OCI-LY1 (cell line): Measurements from ENCODE around the gene CCDC187.

Experiments used
- H2AFZ ChIP-seq: fragments of 200-600 bp; sonication (generic), shearing (Covaris generic); 2 replicates; pipeline ENCODE4 v1.6.0; 2014; ENCODE audit warnings: antibody characterized with exemption, mild to moderate bottlenecking, low read length
- H3F3A ChIP-seq: fragments of 200-600 bp; sonication (generic), shearing (Covaris generic); 2 replicates; pipeline ENCODE4 v1.6.0; 2014; ENCODE audit warnings: mild to moderate bottlenecking, antibody characterized with exemption, low read length, moderate library complexity; ENCODE audit not compliant: insufficient read depth
- H3K27ac ChIP-seq: fragments of 200-600 bp; sonication (generic); 2 replicates; pipeline ENCODE4 v1.5.1; 2014; ENCODE audit warnings: low read length, mixed run types, mild to moderate bottlenecking, low read depth; ENCODE audit not compliant: poor library complexity, severe bottlenecking
- H3K27me3 ChIP-seq: fragments of 200-600 bp; sonication (generic); 2 replicates; pipeline ENCODE4 v1.6.0; 2014; ENCODE audit warnings: antibody characterized with exemption, mild to moderate bottlenecking, low read length, moderate library complexity; ENCODE audit not compliant: insufficient read depth
- H3K36me3 ChIP-seq: fragments of 200-600 bp; sonication (generic); 2 replicates; pipeline ENCODE4 v1.6.1; 2014; ENCODE audit warnings: mild to moderate bottlenecking, antibody characterized with exemption, low read length, moderate library complexity, mixed read lengths; ENCODE audit not compliant: insufficient read depth
- H3K4me1 ChIP-seq: fragments of 200-600 bp; sonication (generic); 2 replicates; pipeline ENCODE4 v1.5.1; 2014; ENCODE audit warnings: mild to moderate bottlenecking, low read length, moderate library complexity; ENCODE audit not compliant: insufficient read depth, severe bottlenecking
- H3K4me2 ChIP-seq: fragments of 200-600 bp; sonication (generic), shearing (Covaris generic); 2 replicates; pipeline ENCODE4 v1.6.1; 2014; ENCODE audit warnings: low read length
- H3K4me3 ChIP-seq: fragments of 200-600 bp; sonication (generic); 2 replicates; pipeline ENCODE4 v1.5.1; 2014; ENCODE audit warnings: low read length, low read depth, mild to moderate bottlenecking, mixed read lengths; ENCODE audit not compliant: poor library complexity, severe bottlenecking
- H3K79me2 ChIP-seq: fragments of 200-600 bp; shearing (Covaris generic); 2 replicates; pipeline ENCODE4 v1.6.1; 2016; ENCODE audit warnings: mixed run types, low read length, mixed read lengths; ENCODE audit not compliant: insufficient read depth
- H3K9ac ChIP-seq: fragments of 200-600 bp; sonication (generic), shearing (Covaris generic); 2 replicates; pipeline ENCODE4 v1.6.1; 2014; ENCODE audit warnings: mild to moderate bottlenecking, low read length, mixed read lengths
- H3K9me2 ChIP-seq: fragments of 200-600 bp; sonication (generic), shearing (Covaris generic); 2 replicates; pipeline ENCODE4 v1.6.1; 2014; ENCODE audit warnings: low read depth, mild to moderate bottlenecking, low read length, mixed read lengths
- H3K9me3 ChIP-seq: fragments of 200-600 bp; shearing (Covaris generic); 2 replicates; pipeline ENCODE4 v1.6.1; 2014; ENCODE audit warnings: low read length, mixed read lengths
- H4K20me1 ChIP-seq: fragments of 200-600 bp; sonication (generic), shearing (Covaris generic); 2 replicates; pipeline ENCODE4 v1.6.0; 2016; ENCODE audit warnings: mild to moderate bottlenecking, low read length; ENCODE audit not compliant: insufficient read depth
- EZH2 ChIP-seq: fragments of 200-600 bp; sonication (generic), shearing (Covaris generic); IDR thresholded peaks from 2 replicates; pipeline ENCODE4 v1.8.0; 2017; ENCODE audit warnings: borderline replicate concordance, mixed run types, mild to moderate bottlenecking, antibody characterized with exemption, low read length, moderate library complexity, mixed read lengths
- TF ChIP-seq, protein P1 (sequence below): fragments of 200-600 bp; sonication (generic), shearing (Covaris generic); IDR thresholded peaks from 2 replicates; pipeline ENCODE4 v1.5.1; 2017; ENCODE audit warnings: mild to moderate bottlenecking, antibody characterized with exemption, low read length, moderate library complexity, mixed read lengths

Gene CCDC187

DNA sequence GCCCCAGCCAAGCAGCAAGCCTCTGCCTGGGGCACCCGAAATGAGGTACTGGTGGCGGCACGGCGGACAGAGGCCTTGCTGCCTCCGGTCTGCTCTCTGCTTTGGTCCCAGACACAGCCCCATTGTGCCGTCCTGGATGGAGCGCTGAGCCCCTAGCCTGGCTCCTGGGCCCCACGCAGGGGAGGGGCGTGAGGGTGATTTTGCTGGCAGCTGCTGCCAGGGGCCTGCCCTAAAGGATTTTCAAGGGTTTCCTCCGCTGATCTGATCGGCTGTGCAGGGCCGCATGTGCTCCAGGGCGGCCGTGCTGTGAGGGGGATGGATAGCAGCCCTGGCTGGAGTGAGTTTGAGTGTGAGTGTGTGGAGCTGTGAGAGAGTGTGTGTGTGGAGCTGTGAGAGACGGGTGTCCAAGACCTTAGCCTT lies 24.7 kb upstream of the CCDC187 start:
- no peaks in the 10 kb centered on the region for H4K20me1 ChIP-seq
- H3K9me2 ChIP-seq: no peaks in the 10 kb centered on the region
- H2AFZ ChIP-seq: no peak overlapping the region
- no peak overlapping the region for H3K27ac ChIP-seq
- H3K9me3 ChIP-seq: no peaks in the 10 kb centered on the region
- no peaks in the 10 kb centered on the region for H3K79me2 ChIP-seq
- no peaks in the 10 kb centered on the region for H3F3A ChIP-seq
- no peak for TF ChIP-seq EZH2
- TF ChIP-seq, protein P1, sequence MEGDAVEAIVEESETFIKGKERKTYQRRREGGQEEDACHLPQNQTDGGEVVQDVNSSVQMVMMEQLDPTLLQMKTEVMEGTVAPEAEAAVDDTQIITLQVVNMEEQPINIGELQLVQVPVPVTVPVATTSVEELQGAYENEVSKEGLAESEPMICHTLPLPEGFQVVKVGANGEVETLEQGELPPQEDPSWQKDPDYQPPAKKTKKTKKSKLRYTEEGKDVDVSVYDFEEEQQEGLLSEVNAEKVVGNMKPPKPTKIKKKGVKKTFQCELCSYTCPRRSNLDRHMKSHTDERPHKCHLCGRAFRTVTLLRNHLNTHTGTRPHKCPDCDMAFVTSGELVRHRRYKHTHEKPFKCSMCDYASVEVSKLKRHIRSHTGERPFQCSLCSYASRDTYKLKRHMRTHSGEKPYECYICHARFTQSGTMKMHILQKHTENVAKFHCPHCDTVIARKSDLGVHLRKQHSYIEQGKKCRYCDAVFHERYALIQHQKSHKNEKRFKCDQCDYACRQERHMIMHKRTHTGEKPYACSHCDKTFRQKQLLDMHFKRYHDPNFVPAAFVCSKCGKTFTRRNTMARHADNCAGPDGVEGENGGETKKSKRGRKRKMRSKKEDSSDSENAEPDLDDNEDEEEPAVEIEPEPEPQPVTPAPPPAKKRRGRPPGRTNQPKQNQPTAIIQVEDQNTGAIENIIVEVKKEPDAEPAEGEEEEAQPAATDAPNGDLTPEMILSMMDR: no peak
- no peaks in the 10 kb centered on the region for H3K36me3 ChIP-seq
- H3K27me3 ChIP-seq: no peaks in the 10 kb centered on the region; the same call in 1 of the 2 replicates
- no peak overlapping the region for H3K4me3 ChIP-seq
- H3K9ac ChIP-seq: no peak overlapping the region
- H3K4me1 ChIP-seq: no peaks in the 10 kb centered on the region
- H3K4me2 ChIP-seq: no peak overlapping the region

GRCh38 chr9:136328011-136328621 lies 24.2 kb upstream of the CCDC187 start:
- Histone ChIP-seq H3K27me3 (no peaks in the 10 kb centered on the region; the same call in 1 of the 2 replicates), H3K36me3 (no peaks in the 10 kb centered on the region), H3K4me2 (no peak overlapping the region), H4K20me1 (no peaks in the 10 kb centered on the region), H2AFZ (no peak overlapping the region), H3K4me3 (no peak overlapping the region), H3K27ac (no peak overlapping the region), H3K79me2 (no peaks in the 10 kb centered on the region), H3K9me3 (no peaks in the 10 kb centered on the region), H3F3A (no peaks in the 10 kb centered on the region), H3K9ac (no peak overlapping the region), H3K9me2 (no peaks in the 10 kb centered on the region), H3K4me1 (no peaks in the 10 kb centered on the region)
- TF ChIP-seq, protein P1: no peak
- no peak for TF ChIP-seq EZH2

- H3K9me2 ChIP-seq: no peaks in the 10 kb centered on the region
- no peak within 1 kb of the TSS for H3K4me2 ChIP-seq
- peaks cover 4% of the 10 kb centered on the region; the same call in 1 of the 2 replicates for H3K27me3 ChIP-seq
- no peaks in the 10 kb centered on the region for H4K20me1 ChIP-seq
- H3K79me2 ChIP-seq: no peaks in the 10 kb centered on the region
- H3F3A ChIP-seq: no peaks in the 10 kb centered on the region
- no peak within 1 kb of the TSS for H2AFZ ChIP-seq
- TF ChIP-seq, protein P1: no peak
- TF ChIP-seq EZH2: no peak
- no peak within 1 kb of the TSS for H3K4me3 ChIP-seq
- H3K27ac ChIP-seq: no peak within 1 kb of the TSS
- no peaks in the 10 kb centered on the region for H3K36me3 ChIP-seq
- H3K9me3 ChIP-seq: no peaks in the 10 kb centered on the region
- H3K9ac ChIP-seq: no peak within 1 kb of the TSS
- no peaks in the 10 kb centered on the region for H3K4me1 ChIP-seq
Observed at GRCh38 chr9:136327304-136327974, 23.5 kb upstream of the CCDC187 start, which contains the start of gene GPSM1. Gene GPSM1, plus strand, starts transcription at chr9:136327539. Its CDS starts 157 bp downstream, at chr9:136327696.
